A549 (cell line): ENCODE measurements around the gene NCEH1.
"Not testable (repeated sequence)": the region's sequence is repeated elsewhere in the genome, so short reads cannot be mapped to it uniquely, and the experiment has no call there.

Experiments
- JUNB ChIP-seq: fragments of >200 bp; sonication (Bioruptor Twin); formaldehyde crosslinking; IDR thresholded peaks from 2 replicates; pipeline ENCODE4 v1.6.1; 2016
- POLR2A ChIP-seq: IDR thresholded peaks from 2 replicates; pipeline ENCODE4 v1.6.1; 2012; ENCODE audit warnings: mild to moderate bottlenecking, low read length
- RAD21 ChIP-seq, 2 experiments: fragments of >200 bp in 1 of 2; sonication (Bioruptor Twin) in 1 of 2; formaldehyde crosslinking in 1 of 2; IDR thresholded peaks in 1 of 2; conservative IDR thresholded peaks in 1 of 2; 2 replicates in 1 of 2; 3 replicates in 1 of 2; pipeline ENCODE4 v1.6.1; 2012 to 2018; ENCODE audit warnings: inconsistent platforms in 1 of 2
- RNF2 ChIP-seq: fragments of 200-600 bp; sonication (generic); IDR thresholded peaks from 2 replicates; pipeline ENCODE4 v1.6.1; 2016; ENCODE audit warnings: low read depth, mild to moderate bottlenecking, antibody characterized with exemption, moderate library complexity, borderline replicate concordance
- TF ChIP-seq, protein P1 (sequence below): fragments of >200 bp; sonication (Bioruptor Twin); formaldehyde crosslinking; IDR thresholded peaks from 3 replicates; pipeline ENCODE4 v1.5.1; 2016

DNA sequence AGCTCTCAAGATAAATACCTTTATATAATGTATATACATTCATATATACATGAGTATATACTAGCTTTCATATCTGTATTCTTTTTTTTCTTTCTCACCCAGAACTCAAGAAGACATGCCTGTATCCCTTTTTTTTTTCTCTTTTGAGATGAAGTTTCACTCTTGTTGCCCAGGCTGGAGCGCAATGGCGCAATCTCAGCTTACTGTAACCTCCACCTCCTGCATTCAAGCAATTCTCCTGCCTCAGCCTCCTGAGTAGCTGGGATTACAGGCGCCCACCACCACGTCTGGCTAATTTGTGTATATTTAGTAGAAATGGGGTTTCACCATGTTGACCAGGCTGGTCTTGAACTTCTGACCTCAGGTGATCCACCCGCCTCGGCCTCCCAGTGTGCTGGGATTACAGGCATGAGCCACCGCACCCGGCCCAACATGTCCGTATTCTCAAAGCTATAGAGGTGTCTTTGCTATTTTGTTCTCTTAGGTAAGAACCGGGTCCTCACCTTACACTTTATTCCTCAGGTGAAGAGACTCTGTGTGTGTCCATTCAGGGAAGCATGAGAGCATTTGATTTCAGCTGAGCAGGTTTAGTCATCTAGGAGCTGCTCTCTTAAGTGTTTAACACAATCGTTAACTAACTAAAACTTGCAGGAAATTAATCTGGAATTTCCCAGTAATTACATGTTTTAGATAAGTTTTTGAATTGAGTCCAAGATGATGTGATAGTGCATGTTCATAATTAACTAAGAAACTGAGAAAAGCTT, 115.8 kb downstream of the NCEH1 start:
- TF ChIP-seq POLR2A; RAD21 (conservative IDR thresholded peaks at IDR 0.05 in 1 of 2, IDR thresholded peaks at IDR 0.05 in 1 of 2); RNF2; JUNB: not testable (repeated sequence)
- TF ChIP-seq, protein P1, sequence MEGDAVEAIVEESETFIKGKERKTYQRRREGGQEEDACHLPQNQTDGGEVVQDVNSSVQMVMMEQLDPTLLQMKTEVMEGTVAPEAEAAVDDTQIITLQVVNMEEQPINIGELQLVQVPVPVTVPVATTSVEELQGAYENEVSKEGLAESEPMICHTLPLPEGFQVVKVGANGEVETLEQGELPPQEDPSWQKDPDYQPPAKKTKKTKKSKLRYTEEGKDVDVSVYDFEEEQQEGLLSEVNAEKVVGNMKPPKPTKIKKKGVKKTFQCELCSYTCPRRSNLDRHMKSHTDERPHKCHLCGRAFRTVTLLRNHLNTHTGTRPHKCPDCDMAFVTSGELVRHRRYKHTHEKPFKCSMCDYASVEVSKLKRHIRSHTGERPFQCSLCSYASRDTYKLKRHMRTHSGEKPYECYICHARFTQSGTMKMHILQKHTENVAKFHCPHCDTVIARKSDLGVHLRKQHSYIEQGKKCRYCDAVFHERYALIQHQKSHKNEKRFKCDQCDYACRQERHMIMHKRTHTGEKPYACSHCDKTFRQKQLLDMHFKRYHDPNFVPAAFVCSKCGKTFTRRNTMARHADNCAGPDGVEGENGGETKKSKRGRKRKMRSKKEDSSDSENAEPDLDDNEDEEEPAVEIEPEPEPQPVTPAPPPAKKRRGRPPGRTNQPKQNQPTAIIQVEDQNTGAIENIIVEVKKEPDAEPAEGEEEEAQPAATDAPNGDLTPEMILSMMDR: not testable (repeated sequence)
